Endodermal cell (in vitro differentiated cells): Measurements from ENCODE around the gene CD22. TPM values are rescaled to one million over a fixed set of nuclear protein-coding genes. Genes with fewer than 3 reads are reported as not detected.

ENCODE experiments used
- DNase-seq: peaks from one replicate; pipeline ENCODE4 v3.0.0-alpha.2; 2017
- H3K27ac ChIP-seq: 2 replicates; pipeline ENCODE4 v1.5.1; 2013; ENCODE audit warnings: mild to moderate bottlenecking, low read depth, low read length, moderate library complexity
- H3K27me3 ChIP-seq: 2 replicates; pipeline ENCODE4 v1.6.1; 2013; ENCODE audit warnings: mild to moderate bottlenecking, low read length, moderate library complexity; ENCODE audit not compliant: insufficient read depth, control insufficient read depth, poor library complexity, severe bottlenecking
- H3K36me3 ChIP-seq: 2 replicates; pipeline ENCODE4 v1.7.0; 2013; ENCODE audit warnings: mild to moderate bottlenecking, low read length, moderate library complexity; ENCODE audit not compliant: control insufficient read depth, insufficient read depth
- H3K4me1 ChIP-seq: one replicate; pipeline ENCODE4 v1.7.0; 2013; ENCODE audit warnings: low read length; ENCODE audit not compliant: control insufficient read depth, insufficient read depth
- H3K4me3 ChIP-seq: 2 replicates; pipeline ENCODE4 v1.5.1; 2013; ENCODE audit warnings: mild to moderate bottlenecking, low read length, moderate library complexity
- H3K9ac ChIP-seq: 2 replicates; pipeline ENCODE4 v1.6.1; 2013; ENCODE audit warnings: mild to moderate bottlenecking, low read length, moderate library complexity; ENCODE audit not compliant: poor library complexity, severe bottlenecking; ENCODE audit errors: extremely low read depth
- H3K9me3 ChIP-seq: 2 replicates; pipeline ENCODE4 v1.6.1; 2013; ENCODE audit warnings: mild to moderate bottlenecking, low read length, moderate library complexity; ENCODE audit not compliant: control insufficient read depth
- H3K27ac Mint-ChIP-seq: 2 replicates; pipeline ENCODE4 v1.8.0; 2020; ENCODE audit warnings: mixed read lengths
- H3K27me3 Mint-ChIP-seq: 2 replicates; pipeline ENCODE4 v1.8.0; 2021; ENCODE audit warnings: mild to moderate bottlenecking, mixed read lengths; ENCODE audit not compliant: insufficient read depth
- H3K36me3 Mint-ChIP-seq: 2 replicates; pipeline ENCODE4 v1.8.0; 2020; ENCODE audit warnings: low read depth, mixed read lengths
- H3K4me1 Mint-ChIP-seq: 2 replicates; pipeline ENCODE4 v1.8.0; 2020; ENCODE audit warnings: mixed read lengths
- H3K4me3 Mint-ChIP-seq: 2 replicates; pipeline ENCODE4 v1.8.0; 2020; ENCODE audit warnings: mild to moderate bottlenecking, moderate library complexity, mixed read lengths
- H3K9me3 Mint-ChIP-seq: 2 replicates; pipeline ENCODE4 v1.8.0; 2020; ENCODE audit warnings: mild to moderate bottlenecking, mixed read lengths
- WGBS, 2 experiments: methylation state at CpG; one replicate each; pipeline versions ENCODE4 v1.1.5 to v1.1.7; 2013; ENCODE audit warnings: missing lambda C conversion rate in 2 of 2, mixed read lengths in 1 of 2; ENCODE audit not compliant: insufficient coverage in 1 of 2, insufficient read length in 1 of 2; 5-methylcytosine and 5-hydroxymethylcytosine counted together
- total RNA-seq, 2 donors: library from RNA; stranded (reverse); fragmentation: NEBNext Ultra II Directional in 1 of 2; extraction: Animal tissue kit (Norgen Biotek cat#: 25700) in 1 of 2; gene quantifications; 2 replicates in 1 of 2; 3 replicates in 1 of 2; pipeline ENCODE4 v1.2.1, GENCODE V29; 2021
- TF ChIP-seq, protein P1 (sequence below): fragments of 200-600 bp; sonication (generic); conservative IDR thresholded peaks from 2 replicates; pipeline ENCODE4 v1.5.0; 2021; ENCODE audit warnings: antibody characterized with exemption, mild to moderate bottlenecking

CD22 gene
- total RNA-seq, 2 donors from 2014 or later: not detected

DNA sequence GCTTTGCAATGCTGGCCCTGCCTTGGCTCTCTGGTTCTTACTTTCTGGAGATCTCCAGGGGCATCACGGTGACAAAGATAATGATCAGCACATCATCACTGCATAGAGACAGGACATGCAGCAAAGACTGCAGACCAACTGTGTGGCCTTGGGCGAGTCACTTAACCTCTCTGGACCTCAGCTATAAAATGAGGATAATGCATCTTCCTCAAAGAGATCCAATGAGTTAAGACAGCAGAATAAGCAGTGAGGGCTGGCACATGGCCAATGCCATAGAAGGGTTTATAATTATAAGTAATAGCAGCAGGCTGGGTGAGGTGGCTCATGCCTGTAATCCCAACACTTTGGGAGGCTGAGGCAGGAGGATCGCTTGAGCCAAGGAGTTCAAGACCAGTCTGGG is 34.7 kb upstream of the CD22 start:
- Histone ChIP-seq H3K9me3 (no peaks in the 10 kb centered on the region), H3K27me3 (no peaks in the 10 kb centered on the region), H3K27ac (no peak overlapping the region), H3K4me3 (no peak overlapping the region), H3K4me1 (peaks cover 5% of the 10 kb centered on the region), H3K9ac (no peak overlapping the region), H3K36me3 (no peaks in the 10 kb centered on the region)
- WGBS, 2 experiments: 67 to 90% methylated on average over 2 to 3 of the region's 3 CpGs
- TF ChIP-seq, protein P1, sequence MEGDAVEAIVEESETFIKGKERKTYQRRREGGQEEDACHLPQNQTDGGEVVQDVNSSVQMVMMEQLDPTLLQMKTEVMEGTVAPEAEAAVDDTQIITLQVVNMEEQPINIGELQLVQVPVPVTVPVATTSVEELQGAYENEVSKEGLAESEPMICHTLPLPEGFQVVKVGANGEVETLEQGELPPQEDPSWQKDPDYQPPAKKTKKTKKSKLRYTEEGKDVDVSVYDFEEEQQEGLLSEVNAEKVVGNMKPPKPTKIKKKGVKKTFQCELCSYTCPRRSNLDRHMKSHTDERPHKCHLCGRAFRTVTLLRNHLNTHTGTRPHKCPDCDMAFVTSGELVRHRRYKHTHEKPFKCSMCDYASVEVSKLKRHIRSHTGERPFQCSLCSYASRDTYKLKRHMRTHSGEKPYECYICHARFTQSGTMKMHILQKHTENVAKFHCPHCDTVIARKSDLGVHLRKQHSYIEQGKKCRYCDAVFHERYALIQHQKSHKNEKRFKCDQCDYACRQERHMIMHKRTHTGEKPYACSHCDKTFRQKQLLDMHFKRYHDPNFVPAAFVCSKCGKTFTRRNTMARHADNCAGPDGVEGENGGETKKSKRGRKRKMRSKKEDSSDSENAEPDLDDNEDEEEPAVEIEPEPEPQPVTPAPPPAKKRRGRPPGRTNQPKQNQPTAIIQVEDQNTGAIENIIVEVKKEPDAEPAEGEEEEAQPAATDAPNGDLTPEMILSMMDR: no peak
- DNase-seq: no peak
- Mint-ChIP-seq H3K4me1 (peaks cover 3% of the 10 kb centered on the region), H3K36me3 (no peaks in the 10 kb centered on the region), H3K27ac (no peak overlapping the region), H3K27me3 (peaks cover 8% of the 10 kb centered on the region), H3K4me3 (no peak overlapping the region), H3K9me3 (no peaks in the 10 kb centered on the region)

DNA sequence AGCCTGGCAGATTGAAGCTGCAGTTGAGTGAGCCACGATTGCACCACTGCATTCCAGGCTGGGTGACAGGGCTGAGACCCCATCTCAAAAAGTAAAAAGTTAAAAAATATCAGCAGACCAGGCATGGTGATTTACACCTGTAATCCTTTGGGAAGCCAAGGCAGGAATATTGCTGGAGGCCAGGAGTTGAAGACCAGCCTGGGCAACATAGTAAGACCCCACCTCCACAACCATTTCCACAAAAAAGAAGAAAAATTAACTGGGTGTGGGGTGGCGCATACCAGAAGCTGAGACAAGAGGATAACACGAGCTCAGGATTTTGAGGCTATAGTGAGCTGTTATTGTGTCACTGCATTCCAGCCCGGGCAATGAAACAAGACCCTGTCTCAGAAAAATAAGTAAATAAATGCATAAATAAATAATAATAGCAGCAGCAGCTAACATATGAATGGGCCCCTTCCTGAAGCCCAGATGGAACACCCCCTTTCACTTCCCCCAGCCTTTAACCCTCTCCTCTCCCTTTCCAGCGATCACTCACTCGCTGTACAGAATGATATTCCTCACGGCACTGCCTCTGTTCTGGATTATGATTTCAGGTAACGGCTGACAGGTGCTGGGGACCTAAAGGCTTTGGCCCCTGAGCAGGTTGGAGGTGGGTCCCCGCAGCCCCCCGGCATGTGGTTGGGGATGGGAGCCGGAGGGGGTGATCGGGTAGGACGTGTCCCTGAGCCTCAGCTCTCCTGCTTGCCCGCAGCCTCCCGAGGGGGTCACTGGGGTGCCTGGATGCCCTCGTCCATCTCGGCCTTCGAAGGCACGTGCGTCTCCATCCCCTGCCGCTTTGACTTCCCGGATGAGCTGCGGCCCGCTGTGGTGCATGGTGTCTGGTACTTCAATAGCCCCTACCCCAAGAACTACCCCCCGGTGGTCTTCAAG is 33.9 kb upstream of the CD22 start:
- DNase-seq: no peak
- 86 to 89% methylated on average over 19 to 24 of the region's 25 CpGs for WGBS, 2 experiments

DNA sequence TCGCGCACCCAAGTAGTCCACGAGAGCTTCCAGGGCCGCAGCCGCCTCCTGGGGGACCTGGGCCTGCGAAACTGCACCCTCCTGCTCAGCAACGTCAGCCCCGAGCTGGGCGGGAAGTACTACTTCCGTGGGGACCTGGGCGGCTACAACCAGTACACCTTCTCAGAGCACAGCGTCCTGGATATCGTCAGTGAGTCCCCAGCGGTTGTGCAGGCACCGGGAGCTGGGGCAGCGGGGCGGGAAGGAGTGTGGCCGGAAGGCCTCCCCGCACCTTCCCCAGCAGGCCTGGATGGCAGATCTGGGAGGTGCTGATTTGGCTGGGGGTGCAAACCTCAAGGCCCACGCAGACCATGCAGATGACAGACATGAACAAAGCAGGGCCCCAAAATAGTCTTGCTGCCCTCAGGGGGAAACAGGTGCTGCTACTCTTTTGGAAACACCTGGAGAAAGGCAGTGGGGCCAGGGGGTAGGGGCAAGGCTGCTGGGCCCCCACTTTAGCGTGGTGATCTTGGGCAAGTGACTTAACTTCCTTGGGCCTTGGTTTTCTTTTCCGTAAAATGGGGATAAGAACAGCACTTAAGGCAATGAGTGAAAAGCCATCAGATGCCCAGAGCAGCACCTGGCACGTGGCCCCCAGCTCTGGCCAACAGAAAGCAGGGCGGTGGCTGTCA is 33.1 kb upstream of the CD22 start:
- H3K36me3 Mint-ChIP-seq: no peaks in the 10 kb centered on the region
- H3K4me1 Mint-ChIP-seq: peaks cover 3% of the 10 kb centered on the region
- H3K9me3 ChIP-seq: no peaks in the 10 kb centered on the region
- no peaks in the 10 kb centered on the region for H3K9me3 Mint-ChIP-seq
- WGBS, 2 experiments: 78 to 81% methylated on average over 18 to 24 of the region's 24 CpGs
- no peak overlapping the region for H3K27ac Mint-ChIP-seq
- H3K27me3 Mint-ChIP-seq: peaks cover 8% of the 10 kb centered on the region
- no peak overlapping the region for H3K9ac ChIP-seq
- no peak overlapping the region for H3K4me3 Mint-ChIP-seq
- DNase-seq: peak; percentile 70
- H3K4me3 ChIP-seq: no peak overlapping the region
- H3K27ac ChIP-seq: no peak overlapping the region
- no peaks in the 10 kb centered on the region for H3K36me3 ChIP-seq
- H3K27me3 ChIP-seq: no peaks in the 10 kb centered on the region
- peaks cover 5% of the 10 kb centered on the region for H3K4me1 ChIP-seq
- TF ChIP-seq, protein P1: no peak

More for the DNA sequence above, 33.9 kb upstream of the CD22 start:
- Histone ChIP-seq H3K9ac (no peak overlapping the region), H3K27ac (no peak overlapping the region), H3K27me3 (no peaks in the 10 kb centered on the region), H3K9me3 (no peaks in the 10 kb centered on the region), H3K4me3 (no peak overlapping the region), H3K36me3 (no peaks in the 10 kb centered on the region), H3K4me1 (peaks cover 5% of the 10 kb centered on the region)
- Mint-ChIP-seq H3K36me3 (no peaks in the 10 kb centered on the region), H3K4me3 (no peak overlapping the region), H3K4me1 (peaks cover 3% of the 10 kb centered on the region), H3K27ac (no peak overlapping the region), H3K27me3 (peaks cover 8% of the 10 kb centered on the region), H3K9me3 (no peaks in the 10 kb centered on the region)
- TF ChIP-seq, protein P1: no peak
